BLaER1 treated with 17β-estradiol and CSF1 and Interleukin-3, amounts not matched to agents 10 nM and 100 nM (cell line): Measurements from ENCODE around the gene SLC26A3.
A peak's percentile ranks its signal among the peaks of the same experiment; 100 is the strongest.
"Not testable (repeated sequence)": the region's sequence is repeated elsewhere in the genome, so short reads cannot be mapped to it uniquely, and the experiment has no call there.

ENCODE experiments used
- H3K27ac ChIP-seq, 11 experiments: shearing (Covaris generic); formaldehyde crosslinking; 2 replicates each; pipeline ENCODE4 v1.8.1; 2022
- H3K27me3 ChIP-seq, 11 experiments: shearing (Covaris generic); formaldehyde crosslinking; 2 replicates each; pipeline ENCODE4 v1.8.1; 2022
- H3K36me3 ChIP-seq, 11 experiments: shearing (Covaris generic); formaldehyde crosslinking; 2 replicates each; pipeline ENCODE4 v1.8.1; 2022
- H3K4me1 ChIP-seq, 10 experiments: shearing (Covaris generic); formaldehyde crosslinking; 2 replicates each; pipeline ENCODE4 v1.8.1; 2022
- H3K4me2 ChIP-seq, 11 experiments: shearing (Covaris generic); formaldehyde crosslinking; 2 replicates each; pipeline ENCODE4 v1.8.1; 2022
- H3K4me3 ChIP-seq, 10 experiments: shearing (Covaris generic); formaldehyde crosslinking; 2 replicates each; pipeline ENCODE4 v1.8.1; 2022
- H3K9ac ChIP-seq, 11 experiments: shearing (Covaris generic); formaldehyde crosslinking; 2 replicates each; pipeline ENCODE4 v1.8.1; 2022
- H3K9me3 ChIP-seq, 11 experiments: shearing (Covaris generic); formaldehyde crosslinking; replicated peaks in 1 of 11; 2 replicates each; pipeline ENCODE4 v1.8.1; 2022
- H4K20me1 ChIP-seq, 11 experiments: shearing (Covaris generic); formaldehyde crosslinking; 2 replicates each; pipeline ENCODE4 v1.8.1; 2022
- Cebpa-rat ChIP-seq, 11 experiments: shearing (Covaris generic); IDR thresholded peaks; 2 replicates each; pipeline ENCODE4 v1.8.1; 2022

SLC26A3 gene

GRCh38 chr7:107803009-107803610 lies at the start of gene SLC26A3:
TSS of gene SLC26A3 (minus strand) at chr7:107803223. CDS start at chr7:107794509, 8,714 bp downstream.
- no peak within 1 kb of the TSS for H3K27ac ChIP-seq
- no peaks in the 10 kb centered on the region for H3K4me1 ChIP-seq
- no peaks in the 10 kb centered on the region for H3K27me3 ChIP-seq
- no peaks in the 10 kb centered on the region for H4K20me1 ChIP-seq
- no peak within 1 kb of the TSS for H3K4me3 ChIP-seq
- no peak within 1 kb of the TSS for H3K4me2 ChIP-seq
- no peak within 1 kb of the TSS for H3K9ac ChIP-seq
- H3K36me3 ChIP-seq, result no peaks in the 10 kb centered on the region
- no peak for TF ChIP-seq Cebpa-rat (IDR thresholded peaks at IDR 0.05)
- H3K9me3 ChIP-seq, result no peaks in the 10 kb centered on the region

GRCh38 chr7:107850643-107851042 lies 47.6 kb upstream of the SLC26A3 start:
- no peaks in the 10 kb centered on the region for H4K20me1 ChIP-seq
- H3K36me3 ChIP-seq, result no peaks in the 10 kb centered on the region
- TF ChIP-seq Cebpa-rat (IDR thresholded peaks at IDR 0.05), result no peak
- no peaks in the 10 kb centered on the region for H3K27me3 ChIP-seq
- peaks cover 7 to 24% (median 20%) of the 10 kb centered on the region in 11 experiments; a peak in 20 of 22 replicates for H3K9me3 ChIP-seq
- H3K9ac ChIP-seq, result no peak overlapping the region
- peak overlapping the region in 8 of 11 experiments; percentile 30 to 73 (median 57); a peak in 16 of 22 replicates for H3K4me2 ChIP-seq
- H3K4me3 ChIP-seq, result no peak overlapping the region
- H3K27ac ChIP-seq, result peak overlapping the region in 2 of 11 experiments; percentile 22 to 36; a peak in 3 of 22 replicates
- H3K4me1 ChIP-seq, result peaks cover 15 to 37% (median 27%) of the 10 kb centered on the region in 10 experiments

- TF ChIP-seq Cebpa-rat (IDR thresholded peaks at IDR 0.05), result no peak
- H3K9ac ChIP-seq, result no peak overlapping the region
- peaks cover 18 to 41% (median 31%) of the 10 kb centered on the region in 10 experiments for H3K4me1 ChIP-seq
- peaks cover 7 to 24% (median 20%) of the 10 kb centered on the region in 11 experiments; a peak in 20 of 22 replicates for H3K9me3 ChIP-seq
- H3K27me3 ChIP-seq, result no peaks in the 10 kb centered on the region
- H3K27ac ChIP-seq, result peak overlapping the region in 2 of 11 experiments; percentile 22 to 36; a peak in 3 of 22 replicates
- no peak overlapping the region for H3K4me3 ChIP-seq
- peak overlapping the region in 8 of 11 experiments; percentile 30 to 73 (median 57); a peak in 16 of 22 replicates for H3K4me2 ChIP-seq
- H3K36me3 ChIP-seq, result no peaks in the 10 kb centered on the region
- H4K20me1 ChIP-seq, result no peaks in the 10 kb centered on the region
These were observed 47.2 kb upstream of the SLC26A3 start for GRCh38 chr7:107850216-107850615.

- not testable (repeated sequence) for H3K36me3 ChIP-seq, H3K4me3 ChIP-seq, H3K4me2 ChIP-seq, H4K20me1 ChIP-seq, H3K27me3 ChIP-seq, H3K9ac ChIP-seq
- H3K27ac ChIP-seq, result peak overlapping the region in 1 of 11 experiments; percentile 25; a peak in 1 of 22 replicates
- H3K9me3 ChIP-seq, result peaks cover 7 to 26% (median 20%) of the 10 kb centered on the region in 11 experiments; a peak in 20 of 22 replicates
- peaks cover 26 to 49% (median 40%) of the 10 kb centered on the region in 10 experiments for H3K4me1 ChIP-seq
These were observed 45.2 kb upstream of the SLC26A3 start for GRCh38 chr7:107848211-107848610.

GRCh38 chr7:107847836-107848175 lies 44.8 kb upstream of the SLC26A3 start:
- H3K4me2 ChIP-seq, H3K9ac ChIP-seq, H4K20me1 ChIP-seq, H3K27me3 ChIP-seq, H3K36me3 ChIP-seq, H3K4me3 ChIP-seq: not testable (repeated sequence)
- Histone ChIP-seq H3K27ac (peak overlapping the region in 1 of 11 experiments; percentile 25; a peak in 1 of 22 replicates), H3K4me1 (peaks cover 26 to 49% (median 40%) of the 10 kb centered on the region in 10 experiments), H3K9me3 (peaks cover 7 to 30% (median 24%) of the 10 kb centered on the region in 11 experiments; a peak in 20 of 22 replicates)

- Histone ChIP-seq H3K27ac (peak overlapping the region in 5 of 11 experiments; percentile 8 to 59 (median 58); a peak in 8 of 22 replicates), H3K9ac (no peak overlapping the region), H3K4me3 (no peak overlapping the region), H3K27me3 (no peaks in the 10 kb centered on the region), H3K36me3 (no peaks in the 10 kb centered on the region), H4K20me1 (no peaks in the 10 kb centered on the region), H3K9me3 (peaks cover 7 to 31% (median 27%) of the 10 kb centered on the region in 11 experiments; a peak in 20 of 22 replicates), H3K4me1 (peaks cover 26 to 49% (median 40%) of the 10 kb centered on the region in 10 experiments), H3K4me2 (peak overlapping the region; percentile 54 to 71 (median 62))
- no peak for TF ChIP-seq Cebpa-rat (IDR thresholded peaks at IDR 0.05)
These were observed 44.3 kb upstream of the SLC26A3 start for GRCh38 chr7:107847168-107847835.

- Histone ChIP-seq H3K9ac (no peak overlapping the region), H3K27me3 (no peaks in the 10 kb centered on the region), H3K36me3 (no peaks in the 10 kb centered on the region), H3K27ac (peak overlapping the region in 5 of 11 experiments; percentile 8 to 58 (median 57); a peak in 7 of 22 replicates), H3K4me3 (no peak overlapping the region), H4K20me1 (no peaks in the 10 kb centered on the region), H3K9me3 (peaks cover 7 to 31% (median 27%) of the 10 kb centered on the region in 11 experiments; a peak in 20 of 22 replicates), H3K4me2 (peak overlapping the region; percentile 50 to 71 (median 62); a peak in 20 of 22 replicates), H3K4me1 (peaks cover 26 to 48% (median 40%) of the 10 kb centered on the region in 10 experiments)
- no peak for TF ChIP-seq Cebpa-rat (IDR thresholded peaks at IDR 0.05)
These were observed 43.3 kb upstream of the SLC26A3 start for GRCh38 chr7:107846324-107846723.

GRCh38 chr7:107843184-107843583 lies 40.2 kb upstream of the SLC26A3 start:
- no peak overlapping the region for H3K4me3 ChIP-seq
- H3K36me3 ChIP-seq, result no peaks in the 10 kb centered on the region
- TF ChIP-seq Cebpa-rat (IDR thresholded peaks at IDR 0.05), result no peak
- H3K27ac ChIP-seq, result no peak overlapping the region
- no peak overlapping the region for H3K9ac ChIP-seq
- no peak overlapping the region for H3K4me2 ChIP-seq
- no peaks in the 10 kb centered on the region for H4K20me1 ChIP-seq
- peaks cover 0 to 25% (median 16%) of the 10 kb centered on the region in 11 experiments; a peak in 18 of 22 replicates for H3K9me3 ChIP-seq
- H3K27me3 ChIP-seq, result no peaks in the 10 kb centered on the region
- peaks cover 26 to 31% (median 29%) of the 10 kb centered on the region in 10 experiments for H3K4me1 ChIP-seq

GRCh38 chr7:107842213-107842612 lies 39.2 kb upstream of the SLC26A3 start:
- Histone ChIP-seq H3K27me3 (no peaks in the 10 kb centered on the region), H3K9ac (no peak overlapping the region)
- no peak for TF ChIP-seq Cebpa-rat (IDR thresholded peaks at IDR 0.05)

More at GRCh38 chr7:107842213-107842612, 39.2 kb upstream of the SLC26A3 start:
- H3K9me3 ChIP-seq, result peaks cover 0 to 17% (median 8%) of the 10 kb centered on the region in 11 experiments; a peak in 8 of 22 replicates
- H3K4me3 ChIP-seq, result no peak overlapping the region
- H3K27ac ChIP-seq, result no peak overlapping the region
- no peaks in the 10 kb centered on the region for H3K36me3 ChIP-seq
- H3K4me2 ChIP-seq, result no peak overlapping the region
- H4K20me1 ChIP-seq, result no peaks in the 10 kb centered on the region
- H3K4me1 ChIP-seq, result peaks cover 26 to 30% (median 29%) of the 10 kb centered on the region in 10 experiments
